Measurements from ENCODE around the gene POLD2.

GRCh38 chr7:44112231-44112996, 10.9 kb downstream of the POLD2 start:
- TF ChIP-seq CTCF (IDR thresholded peaks at IDR 0.05; ENCODE audit: poor library complexity, severe bottlenecking) (no peak), POLR2AphosphoS5 (IDR thresholded peaks at IDR 0.05) (no peak), EZH2 (IDR thresholded peaks at IDR 0.05; ENCODE audit: borderline replicate concordance, insufficient read depth, low read length, poor library complexity, severe bottlenecking) (no peak)
- TF ChIP-seq, protein P1, sequence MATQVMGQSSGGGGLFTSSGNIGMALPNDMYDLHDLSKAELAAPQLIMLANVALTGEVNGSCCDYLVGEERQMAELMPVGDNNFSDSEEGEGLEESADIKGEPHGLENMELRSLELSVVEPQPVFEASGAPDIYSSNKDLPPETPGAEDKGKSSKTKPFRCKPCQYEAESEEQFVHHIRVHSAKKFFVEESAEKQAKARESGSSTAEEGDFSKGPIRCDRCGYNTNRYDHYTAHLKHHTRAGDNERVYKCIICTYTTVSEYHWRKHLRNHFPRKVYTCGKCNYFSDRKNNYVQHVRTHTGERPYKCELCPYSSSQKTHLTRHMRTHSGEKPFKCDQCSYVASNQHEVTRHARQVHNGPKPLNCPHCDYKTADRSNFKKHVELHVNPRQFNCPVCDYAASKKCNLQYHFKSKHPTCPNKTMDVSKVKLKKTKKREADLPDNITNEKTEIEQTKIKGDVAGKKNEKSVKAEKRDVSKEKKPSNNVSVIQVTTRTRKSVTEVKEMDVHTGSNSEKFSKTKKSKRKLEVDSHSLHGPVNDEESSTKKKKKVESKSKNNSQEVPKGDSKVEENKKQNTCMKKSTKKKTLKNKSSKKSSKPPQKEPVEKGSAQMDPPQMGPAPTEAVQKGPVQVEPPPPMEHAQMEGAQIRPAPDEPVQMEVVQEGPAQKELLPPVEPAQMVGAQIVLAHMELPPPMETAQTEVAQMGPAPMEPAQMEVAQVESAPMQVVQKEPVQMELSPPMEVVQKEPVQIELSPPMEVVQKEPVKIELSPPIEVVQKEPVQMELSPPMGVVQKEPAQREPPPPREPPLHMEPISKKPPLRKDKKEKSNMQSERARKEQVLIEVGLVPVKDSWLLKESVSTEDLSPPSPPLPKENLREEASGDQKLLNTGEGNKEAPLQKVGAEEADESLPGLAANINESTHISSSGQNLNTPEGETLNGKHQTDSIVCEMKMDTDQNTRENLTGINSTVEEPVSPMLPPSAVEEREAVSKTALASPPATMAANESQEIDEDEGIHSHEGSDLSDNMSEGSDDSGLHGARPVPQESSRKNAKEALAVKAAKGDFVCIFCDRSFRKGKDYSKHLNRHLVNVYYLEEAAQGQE (IDR thresholded peaks at IDR 0.05; ENCODE audit: borderline replicate concordance): no peak
